22Rv1 (cell line): ENCODE data around the gene RASL10A.

ENCODE experiments used
- ZFX ChIP-seq: fragments of 450-650 bp; IDR thresholded peaks from 2 replicates; pipeline ENCODE4 v1.6.1; 2017; ENCODE audit warnings: antibody characterized with exemption, borderline replicate concordance
- TF ChIP-seq, protein P1 (sequence below): fragments of 450-650 bp; IDR thresholded peaks from 2 replicates; pipeline ENCODE4 v1.5.1; 2017; ENCODE audit warnings: mild to moderate bottlenecking

DNA sequence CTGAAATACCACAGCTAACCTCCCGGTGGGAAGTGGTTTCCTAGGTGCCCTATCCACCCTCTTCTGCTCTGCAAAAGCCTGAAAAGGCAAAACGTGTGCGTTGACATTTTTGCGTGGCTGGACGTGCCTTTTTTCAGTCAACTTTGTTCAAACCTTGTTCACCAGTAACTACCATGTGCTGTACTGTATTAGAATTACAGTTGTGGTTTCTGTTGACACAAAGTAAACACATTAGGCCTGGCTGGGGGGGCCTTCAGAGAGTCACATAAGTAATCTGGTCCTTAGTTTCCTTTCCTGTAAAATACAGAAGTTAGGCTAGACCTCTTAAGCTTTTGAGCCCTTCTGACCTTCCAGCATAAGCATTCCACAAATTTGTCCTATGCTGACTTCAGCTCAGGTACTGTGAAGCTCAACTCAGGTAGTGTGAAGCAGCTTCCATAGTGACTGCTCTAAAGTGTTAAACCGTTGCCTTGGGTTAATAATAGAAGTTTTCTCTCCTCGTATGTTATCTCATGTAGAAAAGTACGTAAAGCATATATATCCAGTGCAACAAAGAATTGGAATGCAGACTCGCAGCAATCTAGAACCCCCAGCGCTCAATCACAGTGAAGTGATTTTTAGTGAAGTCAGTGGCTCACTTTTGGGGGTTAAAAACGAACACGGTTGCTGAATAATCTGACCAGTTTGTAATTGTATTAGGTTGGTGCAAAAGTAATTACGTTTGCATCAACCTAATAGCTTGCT, 45.6 kb downstream of the RASL10A start:
- TF ChIP-seq, protein P1, sequence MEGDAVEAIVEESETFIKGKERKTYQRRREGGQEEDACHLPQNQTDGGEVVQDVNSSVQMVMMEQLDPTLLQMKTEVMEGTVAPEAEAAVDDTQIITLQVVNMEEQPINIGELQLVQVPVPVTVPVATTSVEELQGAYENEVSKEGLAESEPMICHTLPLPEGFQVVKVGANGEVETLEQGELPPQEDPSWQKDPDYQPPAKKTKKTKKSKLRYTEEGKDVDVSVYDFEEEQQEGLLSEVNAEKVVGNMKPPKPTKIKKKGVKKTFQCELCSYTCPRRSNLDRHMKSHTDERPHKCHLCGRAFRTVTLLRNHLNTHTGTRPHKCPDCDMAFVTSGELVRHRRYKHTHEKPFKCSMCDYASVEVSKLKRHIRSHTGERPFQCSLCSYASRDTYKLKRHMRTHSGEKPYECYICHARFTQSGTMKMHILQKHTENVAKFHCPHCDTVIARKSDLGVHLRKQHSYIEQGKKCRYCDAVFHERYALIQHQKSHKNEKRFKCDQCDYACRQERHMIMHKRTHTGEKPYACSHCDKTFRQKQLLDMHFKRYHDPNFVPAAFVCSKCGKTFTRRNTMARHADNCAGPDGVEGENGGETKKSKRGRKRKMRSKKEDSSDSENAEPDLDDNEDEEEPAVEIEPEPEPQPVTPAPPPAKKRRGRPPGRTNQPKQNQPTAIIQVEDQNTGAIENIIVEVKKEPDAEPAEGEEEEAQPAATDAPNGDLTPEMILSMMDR = no peak
- no peak for TF ChIP-seq ZFX
